ENCODE results near the gene ZNF215.
"Not testable (repeated sequence)": the region's sequence is repeated elsewhere in the genome, so short reads cannot be mapped to it uniquely, and the experiment has no call there.

ZNF215 gene

DNA sequence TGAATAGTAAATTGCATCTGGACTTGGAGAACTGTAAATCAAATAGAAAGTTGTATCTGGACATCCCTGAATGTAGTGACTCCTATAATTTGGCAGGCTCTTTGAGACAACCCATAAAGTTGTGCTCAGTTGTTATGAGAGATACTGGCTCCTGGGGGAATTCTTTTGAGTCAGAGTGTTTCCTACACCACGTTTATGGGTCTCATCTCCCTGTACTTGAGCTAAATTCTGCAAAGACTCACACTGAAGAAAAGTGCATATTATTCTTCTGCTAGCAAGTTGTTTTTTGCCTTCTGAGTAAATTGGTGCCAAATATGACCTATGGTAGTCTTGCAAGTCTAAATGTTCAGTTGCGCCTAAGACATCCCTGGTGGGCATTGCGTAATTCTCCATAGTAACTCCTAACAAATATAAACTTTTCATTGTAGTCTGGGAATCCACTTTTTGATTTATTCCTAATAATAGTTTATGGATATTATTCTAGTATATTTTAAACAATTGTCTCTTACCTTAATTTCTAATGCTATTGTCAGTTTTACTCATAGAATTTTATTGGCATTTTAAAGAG is 5.0 kb downstream of the ZNF215 start:
- no peak for FAIRE-seq
- no peak for DNase-seq (ENCODE audit: extremely low spot score, insufficient read length, low read depth)

DNA sequence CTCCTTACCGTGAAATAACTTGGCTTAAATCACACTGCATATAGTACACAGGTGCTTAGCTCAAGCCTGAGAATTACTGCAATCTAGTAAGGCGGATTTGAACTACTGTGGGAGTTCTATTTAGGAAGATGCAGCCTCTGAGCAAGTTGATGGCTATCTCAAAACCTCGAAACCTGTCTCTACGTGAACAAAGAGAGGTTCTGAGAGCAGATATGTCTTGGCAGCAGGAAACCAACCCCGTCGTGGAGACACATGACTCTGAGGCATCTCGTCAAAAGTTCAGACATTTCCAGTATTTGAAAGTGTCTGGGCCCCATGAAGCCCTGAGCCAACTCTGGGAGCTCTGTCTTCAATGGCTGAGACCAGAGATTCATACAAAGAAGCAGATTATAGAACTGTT is 5.9 kb downstream of the ZNF215 start:
- DNase-seq (ENCODE audit: extremely low spot score, insufficient read length, low read depth) (no peak), FAIRE-seq (no peak)

DNA sequence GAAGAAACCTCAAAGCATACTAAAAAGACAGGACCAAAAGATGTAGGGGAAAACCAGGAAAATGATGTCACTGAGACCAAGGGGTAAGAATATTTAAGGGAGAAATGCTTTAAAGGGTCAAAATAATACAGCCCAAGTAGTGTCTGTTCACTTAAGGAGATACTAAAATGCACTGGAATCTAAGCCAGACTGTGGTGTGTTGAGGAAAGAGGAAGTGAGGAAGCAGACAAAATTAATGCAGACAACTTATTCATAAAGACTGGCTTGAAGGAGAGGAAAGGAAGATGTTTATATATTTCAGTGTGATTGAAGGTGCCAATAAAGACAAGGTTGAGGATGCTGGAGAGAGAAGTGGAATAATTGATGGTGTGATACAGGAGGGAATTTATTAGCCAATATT is 15.7 kb downstream of the ZNF215 start:
- DNase-seq (ENCODE audit: extremely low spot score, insufficient read length, low read depth) (no peak), FAIRE-seq (no peak)

DNA sequence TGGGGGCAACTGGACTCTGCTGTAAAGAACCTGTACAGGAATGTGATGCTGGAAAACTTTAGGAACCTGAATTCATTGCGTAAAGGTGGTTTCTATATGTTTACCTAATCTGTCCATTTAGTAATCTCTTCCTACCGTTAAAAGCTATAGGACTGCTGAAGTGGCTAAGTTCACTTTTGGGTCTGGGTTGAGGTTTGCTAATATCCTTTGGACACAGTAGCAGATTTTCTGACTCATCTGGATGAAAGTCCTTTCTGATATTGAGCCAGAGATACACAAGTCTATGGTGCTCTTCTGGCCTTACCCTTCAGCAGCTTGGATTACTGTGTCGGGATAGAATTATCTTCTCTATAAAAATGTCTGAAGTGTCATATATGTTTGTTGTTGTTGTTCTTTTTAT is 16.9 kb downstream of the ZNF215 start:
- DNase-seq (ENCODE audit: extremely low spot score, insufficient read length, low read depth) (no peak), FAIRE-seq (no peak)

DNA sequence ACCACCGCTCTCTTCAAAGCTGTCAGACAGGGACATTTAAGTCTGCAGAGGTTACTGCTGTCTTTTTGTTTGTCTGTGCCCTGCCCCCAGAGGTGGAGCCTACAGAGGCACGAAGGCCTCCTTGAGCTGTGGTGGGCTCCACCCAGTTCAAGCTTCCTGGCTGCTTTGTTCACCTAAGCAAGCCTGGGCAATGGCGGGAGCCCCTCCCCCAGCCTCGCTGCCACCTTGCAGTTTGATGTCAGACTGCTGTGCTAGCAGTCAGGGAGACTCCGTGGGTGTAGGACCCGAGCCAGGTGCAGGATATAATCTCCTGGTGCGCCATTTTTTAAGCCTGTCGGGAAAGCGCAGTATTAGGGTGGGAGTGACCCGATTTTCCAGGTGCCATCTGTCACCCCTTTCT is 28.0 kb downstream of the ZNF215 start:
- not testable (repeated sequence) for FAIRE-seq

DNA sequence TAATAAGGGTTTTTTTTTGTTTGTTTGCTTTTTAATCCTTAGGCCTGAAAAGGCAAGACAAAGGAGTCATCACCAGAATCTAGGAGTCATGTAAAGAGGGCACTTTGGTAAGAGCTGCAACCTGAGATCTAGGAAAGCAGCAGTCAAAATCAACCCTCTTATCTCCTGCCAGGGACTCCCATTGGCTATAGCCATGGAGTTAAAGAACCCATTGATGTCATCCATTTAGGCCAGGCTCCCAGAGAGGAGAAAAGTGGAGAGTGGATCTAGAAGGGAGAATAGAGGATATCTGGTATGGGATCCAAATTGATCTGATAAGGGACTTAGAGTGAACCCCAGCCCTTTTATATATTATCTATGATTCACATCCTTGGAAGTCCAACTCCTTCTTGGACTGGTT is 35.9 kb downstream of the ZNF215 start:
- DNase-seq (ENCODE audit: extremely low spot score, insufficient read length, low read depth) = no peak
- FAIRE-seq = no peak

More for the DNA sequence above, 28.0 kb downstream of the ZNF215 start:
- not testable (repeated sequence) for DNase-seq (ENCODE audit: extremely low spot score, insufficient read length, low read depth)

DNA sequence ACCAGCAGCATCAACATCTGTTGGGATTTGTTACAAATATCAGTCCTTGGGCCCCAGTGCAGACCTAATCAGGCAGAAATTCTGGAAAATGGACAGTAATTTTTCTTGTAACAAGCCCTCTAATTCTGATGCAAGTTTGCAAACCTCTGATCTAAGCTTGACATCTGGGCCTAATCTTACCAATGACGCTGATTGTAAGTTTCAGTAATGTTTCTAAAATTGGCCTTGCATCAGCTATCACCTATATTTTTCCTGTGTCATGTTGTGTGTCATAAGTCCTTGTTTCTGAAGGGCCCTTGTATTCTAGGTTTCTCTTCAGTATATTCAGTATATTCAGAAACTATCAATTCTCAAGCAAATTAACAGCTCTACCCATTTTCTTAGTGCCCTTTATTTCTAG is 36.4 kb downstream of the ZNF215 start:
- no peak for FAIRE-seq
- DNase-seq (ENCODE audit: extremely low spot score, insufficient read length, low read depth) = no peak

DNA sequence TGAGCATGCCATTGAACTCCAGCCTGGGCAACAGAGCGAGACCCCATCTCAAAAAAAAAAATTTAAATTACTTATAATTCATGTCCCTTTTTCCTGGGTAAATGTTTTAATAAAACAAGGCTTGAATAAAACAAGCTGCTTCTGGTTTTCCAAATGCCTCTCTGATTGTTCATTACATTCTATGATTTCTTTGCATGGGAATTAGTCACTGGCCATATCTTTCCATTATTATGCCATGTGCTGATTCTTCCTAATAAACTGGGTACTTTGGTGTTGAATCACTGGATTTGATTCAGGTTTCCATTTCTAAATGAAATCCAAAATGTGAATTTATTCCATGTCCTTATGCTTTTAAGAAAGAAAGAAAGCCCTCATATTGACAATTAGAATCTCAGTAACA is 42.6 kb downstream of the ZNF215 start:
- DNase-seq (ENCODE audit: extremely low spot score, insufficient read length, low read depth) (no peak), FAIRE-seq (no peak)

DNA sequence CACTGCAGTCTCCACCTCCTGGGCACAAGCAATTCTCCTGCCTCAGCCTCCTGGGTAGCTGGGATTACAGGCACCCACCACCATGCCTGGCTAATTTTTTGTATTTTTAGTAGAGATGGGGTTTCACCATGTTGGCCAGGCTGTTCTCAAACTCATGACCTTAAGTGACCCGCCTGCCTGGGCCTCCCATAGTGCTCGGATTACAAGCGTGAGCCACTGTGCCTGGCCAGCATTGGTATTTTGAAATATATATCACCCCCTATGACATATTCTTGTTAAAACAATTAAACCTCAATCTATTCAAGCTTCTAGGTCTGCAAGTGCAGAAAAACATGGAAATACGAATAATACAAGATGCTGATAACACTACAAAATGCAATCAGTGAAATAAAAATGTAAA is 43.6 kb downstream of the ZNF215 start:
- not testable (repeated sequence) for FAIRE-seq; DNase-seq (ENCODE audit: extremely low spot score, insufficient read length, low read depth)

DNA sequence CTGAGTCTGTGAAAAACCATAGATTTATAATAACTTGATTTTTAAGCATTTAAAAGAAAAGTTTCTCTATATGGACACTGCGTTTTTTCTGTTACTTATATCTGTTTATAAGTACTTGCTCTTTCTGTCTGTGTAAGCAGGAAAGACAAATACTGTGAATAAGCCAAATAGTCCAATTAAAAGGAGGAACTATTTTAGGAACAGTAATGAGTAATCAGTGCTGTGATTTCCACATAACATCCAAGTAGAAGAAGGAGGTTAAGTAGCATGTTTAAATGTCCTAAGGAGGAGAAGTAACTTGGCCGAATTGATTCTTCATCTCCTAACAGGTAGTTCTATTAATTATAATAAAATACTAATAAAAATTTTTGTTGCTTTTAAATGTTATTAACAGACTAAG is 53.1 kb downstream of the ZNF215 start:
- FAIRE-seq (no peak), DNase-seq (ENCODE audit: extremely low spot score, insufficient read length, low read depth) (no peak)

DNA sequence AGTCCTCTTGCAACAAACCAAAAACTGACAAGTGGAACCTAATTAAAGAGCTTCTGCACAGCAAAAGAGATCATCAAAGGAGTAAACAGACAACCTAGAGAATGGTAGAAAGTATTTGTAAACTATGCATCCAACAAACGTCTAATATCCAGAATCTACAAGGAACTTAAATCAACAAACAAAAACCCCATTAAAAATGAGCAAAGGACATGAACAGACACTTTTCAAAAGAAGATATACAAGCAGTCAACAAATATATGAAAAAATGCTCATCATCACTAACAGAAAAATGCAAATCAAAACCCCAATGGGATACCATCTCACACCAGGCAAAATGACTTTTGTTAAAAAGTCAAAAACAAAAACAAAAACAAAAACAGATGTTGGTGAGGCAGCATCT is 60.3 kb downstream of the ZNF215 start:
- DNase-seq (ENCODE audit: extremely low spot score, insufficient read length, low read depth) (no peak), FAIRE-seq (no peak)

DNA sequence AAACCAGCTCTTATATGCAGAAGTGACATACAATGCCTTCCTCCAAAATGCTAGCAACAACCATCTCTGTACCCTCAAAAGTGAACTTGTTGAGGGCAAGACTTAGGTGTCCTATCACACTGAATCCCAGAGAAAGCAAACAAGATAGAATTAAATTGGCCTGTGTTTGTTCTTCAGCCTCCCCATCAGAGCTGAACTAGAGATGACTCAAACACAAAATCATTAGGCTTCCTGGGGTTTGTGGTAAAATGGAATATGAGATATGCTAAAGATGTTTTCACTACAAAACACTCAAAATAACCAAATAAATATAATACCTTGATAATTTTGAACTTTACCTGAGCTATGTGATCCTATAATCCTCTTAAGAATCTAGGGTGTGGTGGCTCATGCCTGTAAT is 62.3 kb downstream of the ZNF215 start:
- FAIRE-seq (no peak), DNase-seq (ENCODE audit: extremely low spot score, insufficient read length, low read depth) (no peak)

DNA sequence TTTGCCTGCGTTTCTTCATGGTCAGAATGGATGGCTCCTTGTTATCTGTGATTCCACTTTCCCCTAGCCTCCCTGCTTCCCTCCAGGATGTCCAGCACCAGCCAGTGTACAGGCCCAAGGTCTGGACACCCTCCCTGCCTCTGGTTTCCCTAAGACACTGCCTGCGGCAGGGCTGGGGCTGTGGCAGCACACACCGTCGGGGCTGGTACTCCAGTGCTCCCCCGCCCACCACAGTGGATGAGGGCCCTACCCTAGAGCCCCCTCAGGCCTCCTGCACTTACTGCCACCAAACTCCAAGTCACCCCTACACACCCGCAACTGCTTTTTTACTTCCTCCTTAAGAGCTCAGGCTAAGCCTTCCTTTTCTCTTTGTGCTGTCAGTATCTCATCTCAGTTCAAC is 65.0 kb downstream of the ZNF215 start:
- DNase-seq (ENCODE audit: extremely low spot score, insufficient read length, low read depth) (no peak), FAIRE-seq (no peak)

DNA sequence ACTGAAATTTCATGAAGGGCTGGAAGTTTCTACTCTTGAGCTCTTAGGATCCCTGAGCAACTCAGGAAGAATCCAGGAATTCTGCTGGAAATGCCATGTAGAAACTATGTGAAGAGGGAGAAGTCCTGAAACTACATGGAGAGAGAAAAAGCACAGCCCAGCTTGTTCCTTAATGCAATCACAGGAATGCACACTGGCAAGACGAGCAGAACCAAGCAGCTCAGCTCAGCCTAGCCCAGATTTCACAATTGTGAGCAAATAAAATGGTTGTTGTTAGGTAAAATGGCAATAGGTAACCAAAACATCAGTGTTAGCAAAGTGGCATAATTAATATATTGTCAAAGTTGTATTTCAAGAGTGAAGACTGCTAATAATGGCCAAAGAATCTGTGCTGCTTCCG is 65.8 kb downstream of the ZNF215 start:
- DNase-seq (ENCODE audit: extremely low spot score, insufficient read length, low read depth) = no peak

DNA sequence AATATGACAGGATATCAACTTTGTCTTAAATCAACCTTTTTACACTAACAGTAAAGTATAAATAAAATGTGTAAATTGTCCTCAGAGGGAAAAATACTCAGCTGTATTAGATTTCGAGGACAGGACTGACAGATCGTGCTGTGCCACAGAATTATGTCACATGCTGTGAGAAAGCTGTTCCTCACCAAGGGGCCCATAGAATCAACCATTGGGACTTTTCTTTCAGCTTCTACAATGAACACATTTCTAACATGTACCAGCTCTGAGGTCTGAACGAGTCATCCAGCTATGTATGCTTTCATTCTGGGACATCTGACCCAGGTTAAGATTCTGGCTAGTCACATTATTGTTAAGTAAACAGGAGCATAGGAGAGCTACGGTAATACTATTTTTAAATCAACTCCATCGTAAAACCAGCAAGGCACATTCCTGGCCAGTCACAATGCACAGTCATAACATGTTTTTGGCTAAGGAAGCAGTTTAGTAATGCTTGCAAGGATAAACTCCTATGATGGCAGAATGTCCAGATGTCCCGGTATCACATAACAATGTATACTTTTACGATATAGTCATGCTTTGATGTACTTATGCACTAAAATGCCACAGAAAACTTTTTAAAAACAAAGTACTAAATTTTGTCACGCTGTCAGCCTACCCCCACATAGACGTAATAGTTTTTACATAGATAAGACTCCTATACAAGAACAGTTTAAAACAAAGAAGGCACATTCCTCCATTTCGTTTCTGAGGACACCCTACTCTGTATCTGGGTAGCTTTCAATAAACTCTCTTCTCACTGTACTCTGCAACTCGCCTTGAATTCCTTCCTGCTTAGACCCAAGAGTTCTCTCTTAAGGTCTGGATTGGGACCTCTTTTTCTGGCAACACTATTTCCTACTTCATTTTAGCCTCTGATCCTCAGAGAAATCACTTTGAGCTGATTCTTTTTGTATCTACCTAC is 66.5 kb downstream of the ZNF215 start:
- DNase-seq (ENCODE audit: extremely low spot score, insufficient read length, low read depth) (no peak), FAIRE-seq (no peak)

More for the DNA sequence above, 65.8 kb downstream of the ZNF215 start:
- no peak for FAIRE-seq

DNA sequence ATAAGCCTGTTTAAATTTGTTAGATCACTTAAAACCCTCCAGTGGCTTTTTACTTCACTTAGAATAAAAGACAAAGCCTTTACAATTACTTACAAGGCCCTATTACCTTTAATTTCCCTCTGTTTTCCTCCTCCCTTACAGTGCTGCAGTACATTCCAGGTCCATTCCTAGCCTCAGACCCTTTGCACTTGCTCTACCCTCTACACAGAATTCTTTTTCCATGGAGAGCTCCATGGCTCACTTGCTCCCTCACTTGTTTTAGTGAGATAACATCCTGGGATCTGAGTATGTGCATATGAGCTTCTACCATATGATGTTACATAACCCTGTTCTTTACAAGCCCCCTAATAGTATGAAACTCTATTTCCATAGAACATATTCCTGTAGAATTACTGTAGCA is 69.5 kb downstream of the ZNF215 start:
- FAIRE-seq = no peak

DNA sequence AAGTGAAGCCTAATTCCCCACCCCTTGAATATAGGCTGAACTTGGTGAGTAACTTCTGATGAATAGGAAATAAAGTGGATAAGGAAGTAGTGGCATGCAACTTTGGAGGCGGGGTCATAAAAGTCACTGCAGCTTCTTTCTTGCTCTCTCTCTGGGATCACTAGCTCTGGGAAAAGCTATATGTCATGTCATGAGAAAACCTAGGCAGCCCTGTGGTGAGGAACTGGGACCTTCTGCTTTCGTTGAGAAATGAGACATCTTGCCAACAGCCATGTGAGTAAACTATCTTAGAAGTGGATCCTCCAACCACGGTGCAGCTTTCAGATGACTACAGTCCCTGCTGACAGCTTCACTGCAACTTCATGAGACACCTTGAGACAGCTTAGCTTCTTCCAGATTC is 78.3 kb downstream of the ZNF215 start:
- DNase-seq (ENCODE audit: extremely low spot score, insufficient read length, low read depth) = no peak
- peak; percentile 26 for FAIRE-seq

More for the DNA sequence above, 69.5 kb downstream of the ZNF215 start:
- DNase-seq (ENCODE audit: extremely low spot score, insufficient read length, low read depth) = no peak
